IMR-90 (cell line): ENCODE results near the gene CUBN. TPM values are rescaled to one million over a fixed set of nuclear protein-coding genes. Genes with fewer than 3 reads are reported as not detected.

ENCODE experiments used
- ATAC-seq: fragments of 200-7000 bp; cut with Tn5 transposase; 2 replicates; pipeline ENCODE4 v1.9.1; 2020; ENCODE audit warnings: low read depth, mild to moderate bottlenecking, moderate library complexity
- BruUV-seq: library from RNA; stranded (reverse); fragments of 400-500 nt; replicated peaks from 2 replicates; lab custom pipeline; 2021; lab: Mats Ljungman, UMichigan
- CTCF ChIA-PET: fragments of 300-600 bp; formaldehyde crosslinking; extraction: SDS; loops from one replicate; lab custom pipeline; 2021; ENCODE audit warnings: antibody characterized with exemption; lab: Yijun Ruan, JAX
- POLR2A ChIA-PET: fragments of 300-600 bp; sonication (Branson Sonifier 250); formaldehyde crosslinking; loops from one replicate; lab custom pipeline; 2022; ENCODE audit warnings: antibody characterized with exemption; ENCODE audit not compliant: unreplicated experiment; lab: Charles Lee
- DNase-seq: peaks from one replicate; pipeline ENCODE4 v3.0.0; 2013
- H2AFZ ChIP-seq: replicated peaks from 2 replicates; pipeline ENCODE3; 2013; ENCODE audit warnings: low read length, mild to moderate bottlenecking; ENCODE audit not compliant: poor library complexity
- H2AK5ac ChIP-seq: 2 replicates; pipeline ENCODE4 v1.6.1; 2013; ENCODE audit warnings: low read depth, low read length, inconsistent platforms
- H2AK9ac ChIP-seq: replicated peaks from 2 replicates; pipeline ENCODE3; 2013; ENCODE audit warnings: mild to moderate bottlenecking, low read depth, low read length, moderate library complexity; ENCODE audit not compliant: poor library complexity
- H2BK120ac ChIP-seq: 2 replicates; pipeline ENCODE4 v1.6.1; 2013; ENCODE audit warnings: low read depth, low read length, inconsistent platforms
- H2BK15ac ChIP-seq: 3 replicates; pipeline ENCODE4 v1.6.1; 2013; ENCODE audit warnings: low read depth, low read length, inconsistent platforms
- H2BK20ac ChIP-seq: 2 replicates; pipeline ENCODE4 v1.6.1; 2013; ENCODE audit warnings: low read depth, mild to moderate bottlenecking, inconsistent platforms, low read length, moderate library complexity
- H2BK5ac ChIP-seq: 2 replicates; pipeline ENCODE4 v1.6.1; 2013; ENCODE audit warnings: mild to moderate bottlenecking, low read depth, low read length, inconsistent platforms; ENCODE audit not compliant: poor library complexity, severe bottlenecking
- H3K14ac ChIP-seq: replicated peaks from 2 replicates; pipeline ENCODE4 v1.6.1; 2013; ENCODE audit warnings: low read depth, low read length, inconsistent platforms
- H3K18ac ChIP-seq: 2 replicates; pipeline ENCODE4 v1.6.1; 2013; ENCODE audit warnings: low read depth, low read length, control low read depth
- H3K23ac ChIP-seq: 2 replicates; pipeline ENCODE4 v1.6.1; 2013; ENCODE audit warnings: low read depth, low read length, inconsistent platforms
- H3K27ac ChIP-seq: 2 replicates; pipeline ENCODE4 v1.5.1; 2013; ENCODE audit warnings: mild to moderate bottlenecking, control low read depth, low read length; ENCODE audit not compliant: insufficient read depth
- H3K27me3 ChIP-seq: 2 replicates; pipeline ENCODE4 v1.6.1; 2013; ENCODE audit warnings: low read length; ENCODE audit not compliant: control insufficient read depth, insufficient read depth
- H3K36me3 ChIP-seq: 2 replicates; pipeline ENCODE4 v1.6.1; 2013; ENCODE audit warnings: low read length, mixed read lengths; ENCODE audit not compliant: control insufficient read depth, insufficient read depth
- H3K4ac ChIP-seq: 2 replicates; pipeline ENCODE4 v1.6.1; 2013; ENCODE audit warnings: low read depth, low read length, inconsistent platforms
- H3K4me1 ChIP-seq: 2 replicates; pipeline ENCODE4 v1.6.1; 2013; ENCODE audit warnings: low read length, mixed read lengths; ENCODE audit not compliant: control insufficient read depth, insufficient read depth
- H3K4me2 ChIP-seq: 2 replicates; pipeline ENCODE4 v1.6.1; 2013; ENCODE audit warnings: low read depth, mild to moderate bottlenecking, control low read depth, low read length, moderate library complexity
- H3K4me3 ChIP-seq: 2 replicates; pipeline ENCODE4 v1.5.1; 2013; ENCODE audit warnings: low read depth, mild to moderate bottlenecking, control low read depth, low read length, moderate library complexity; ENCODE audit not compliant: insufficient read depth
- H3K56ac ChIP-seq: 2 replicates; pipeline ENCODE4 v1.6.1; 2013; ENCODE audit warnings: low read length, inconsistent platforms; ENCODE audit not compliant: insufficient read depth; ENCODE audit errors: extremely low read depth
- H3K79me1 ChIP-seq, 2 experiments: 2 replicates each; pipeline ENCODE4 v1.6.1; 2013; ENCODE audit warnings: low read length in 2 of 2, inconsistent platforms in 1 of 2, low read depth in 1 of 2
- H3K9ac ChIP-seq: 2 replicates; pipeline ENCODE4 v1.6.1; 2013; ENCODE audit warnings: low read depth, low read length, control low read depth
- H3K9me1 ChIP-seq: 2 replicates; pipeline ENCODE4 v1.6.1; 2013; ENCODE audit warnings: low read length, inconsistent platforms; ENCODE audit not compliant: insufficient read depth
- H3K9me3 ChIP-seq: 2 replicates; pipeline ENCODE4 v1.6.1; 2013; ENCODE audit warnings: low read length; ENCODE audit not compliant: control insufficient read depth, insufficient read depth
- H4K20me1 ChIP-seq: 2 replicates; pipeline ENCODE4 v1.6.1; 2013; ENCODE audit warnings: low read length, inconsistent platforms; ENCODE audit not compliant: insufficient read depth
- H4K5ac ChIP-seq: 2 replicates; pipeline ENCODE4 v1.6.1; 2013; ENCODE audit warnings: mild to moderate bottlenecking, low read depth, low read length, control low read depth
- H4K8ac ChIP-seq, 2 experiments: 2 replicates each; pipeline ENCODE4 v1.6.1; 2013; ENCODE audit warnings: low read depth in 2 of 2, low read length in 2 of 2, control low read depth in 1 of 2, inconsistent platforms in 1 of 2
- H4K91ac ChIP-seq: 2 replicates; pipeline ENCODE4 v1.6.1; 2013; ENCODE audit warnings: low read depth, low read length, inconsistent platforms; ENCODE audit not compliant: insufficient read depth
- CHD1 ChIP-seq: IDR thresholded peaks from 2 replicates; pipeline ENCODE4 v1.6.1; 2012; ENCODE audit warnings: low read depth, low read length, improper control_type of control experiment
- FOS ChIP-seq: fragments of 150-350 bp; IDR thresholded peaks from 2 replicates; pipeline ENCODE4 v1.6.1; 2016; ENCODE audit warnings: low read depth, low read length
- MAFK ChIP-seq: IDR thresholded peaks from 2 replicates; pipeline ENCODE4 v1.6.1; 2012; ENCODE audit warnings: low read depth, low read length, improper control_type of control experiment
- MAZ ChIP-seq: IDR thresholded peaks from 2 replicates; pipeline ENCODE4 v1.6.1; 2012; ENCODE audit warnings: low read depth, mild to moderate bottlenecking, low read length, improper control_type of control experiment, moderate library complexity, borderline replicate concordance
- MXI1 ChIP-seq: IDR thresholded peaks from 2 replicates; pipeline ENCODE4 v1.6.1; 2012; ENCODE audit warnings: low read depth, mild to moderate bottlenecking, low read length, moderate library complexity, borderline replicate concordance
- NFE2L2 ChIP-seq: fragments of 150-350 bp; IDR thresholded peaks from 2 replicates; pipeline ENCODE4 v1.6.1; 2016; ENCODE audit warnings: low read depth, mild to moderate bottlenecking, low read length
- POLR2A ChIP-seq: IDR thresholded peaks from 2 replicates; pipeline ENCODE4 v1.6.1; 2012; ENCODE audit warnings: mild to moderate bottlenecking, low read depth, low read length
- RAD21 ChIP-seq: IDR thresholded peaks from 2 replicates; pipeline ENCODE4 v1.6.1; 2012; ENCODE audit warnings: low read length, improper control_type of control experiment
- RCOR1 ChIP-seq: IDR thresholded peaks from 2 replicates; pipeline ENCODE4 v1.6.1; 2012; ENCODE audit warnings: mild to moderate bottlenecking, low read length, improper control_type of control experiment; ENCODE audit not compliant: insufficient replicate concordance
- RFX5 ChIP-seq: IDR thresholded peaks from 2 replicates; pipeline ENCODE4 v1.8.0; 2012; ENCODE audit warnings: low read depth, mild to moderate bottlenecking, low read length, moderate library complexity
- SMC3 ChIP-seq: fragments of 150-350 bp; IDR thresholded peaks from 2 replicates; pipeline ENCODE4 v1.6.1; 2016; ENCODE audit warnings: low read depth, mild to moderate bottlenecking, antibody characterized with exemption, low read length, moderate library complexity
- WGBS, 2 experiments: methylation state at CpG; one replicate each; pipeline versions ENCODE4 v1.1.5 to v1.1.7; 2013; ENCODE audit warnings: missing lambda C conversion rate in 2 of 2; ENCODE audit not compliant: insufficient read length in 1 of 2; ENCODE audit errors: extremely low coverage in 2 of 2; 5-methylcytosine and 5-hydroxymethylcytosine counted together
- dilution Hi-C: fragments of 300-500 bp; cut with HindIII; formaldehyde crosslinking; loops from one replicate; pipeline ENCODE4 v1.14.3; 2018; ENCODE audit warnings: low sequenced_read_pairs; ENCODE audit not compliant: unreplicated experiment
- in situ Hi-C: fragments of 300-500 bp; cut with MboI; formaldehyde crosslinking; loops from 3 replicates; pipeline ENCODE4 v1.14.3; 2019; ENCODE audit warnings: low sequenced_read_pairs, inconsistent platforms, mixed read lengths
- intact Hi-C: fragments of 100-400 bp; cut with micrococcal nuclease; formaldehyde crosslinking; loops from 2 replicates; pipeline ENCODE4 v1.10.0; 2022
- polyA plus RNA-seq, 3 experiments: library from polyadenylated mRNA; depleted of rRNA; stranded (reverse); fragments of >200 nt; gene quantifications; 2 replicates each; pipeline ENCODE4 v1.2.3, GENCODE V29; 2012; ENCODE audit warnings: low replicate concordance in 1 of 3
- total RNA-seq: library from RNA; depleted of rRNA; stranded (reverse); fragments of >200 nt; gene quantifications from 2 replicates; pipeline ENCODE4 v1.2.3, GENCODE V29; 2012
- TF ChIP-seq, protein P1 (sequence below): fragments of 150-350 bp; IDR thresholded peaks from 2 replicates; pipeline ENCODE4 v1.6.1; 2017; ENCODE audit warnings: mild to moderate bottlenecking, antibody characterized with exemption, low read length, low read depth
- TF ChIP-seq, protein P2 (sequence below): fragments of 150-350 bp; IDR thresholded peaks from 2 replicates; pipeline ENCODE4 v1.6.1; 2016; ENCODE audit warnings: low read depth, mild to moderate bottlenecking, low read length, moderate library complexity, borderline replicate concordance

The CUBN gene
- total and polyA plus RNA-seq, 2 of the 4 experiments (the other 2 are of a cell fraction), result 0.19 to 0.54 TPM

DNA sequence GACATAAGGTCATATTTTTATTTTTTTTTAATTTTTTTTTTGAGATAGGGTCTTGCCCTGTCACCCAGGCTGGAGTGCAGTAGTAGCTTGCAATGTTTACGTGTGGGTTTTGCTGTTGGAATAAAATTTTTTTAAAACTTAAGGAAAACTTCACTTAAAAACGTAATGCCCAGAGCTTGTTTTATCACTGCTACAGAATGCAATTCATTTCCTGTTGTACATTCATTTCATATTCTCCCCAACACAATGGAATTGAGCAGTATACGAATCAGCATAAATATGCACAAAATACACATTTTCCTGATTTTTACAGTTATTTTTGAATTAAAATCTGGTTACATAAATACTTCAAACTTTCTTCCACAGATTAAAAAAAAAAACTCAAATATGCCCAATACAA lies 352.7 kb downstream of the CUBN start:
- ATAC-seq, result no peak
- in situ Hi-C loops, result no loop called here

More for the DNA sequence above, 352.7 kb downstream of the CUBN start:
- H2AFZ ChIP-seq, result no peak overlapping the region
- H3K4ac ChIP-seq, result no peak overlapping the region
- H3K36me3 ChIP-seq, result peaks cover 2% of the 10 kb centered on the region
- dilution Hi-C loops (no loop called here), intact Hi-C loops (loop anchor here (1.0 to 2.0 kb wide), 2 partner anchors 328 to 875 kb away; no protein-coding TSS in a partner anchor)
- no peak overlapping the region for H3K9ac ChIP-seq
- WGBS, 2 experiments, result no CpG with 5 or more reads among the region's 3 CpGs
- H3K9me1 ChIP-seq, result peaks cover 4% of the 10 kb centered on the region; the same call in 1 of the 2 replicates
- TF ChIP-seq, protein P1, sequence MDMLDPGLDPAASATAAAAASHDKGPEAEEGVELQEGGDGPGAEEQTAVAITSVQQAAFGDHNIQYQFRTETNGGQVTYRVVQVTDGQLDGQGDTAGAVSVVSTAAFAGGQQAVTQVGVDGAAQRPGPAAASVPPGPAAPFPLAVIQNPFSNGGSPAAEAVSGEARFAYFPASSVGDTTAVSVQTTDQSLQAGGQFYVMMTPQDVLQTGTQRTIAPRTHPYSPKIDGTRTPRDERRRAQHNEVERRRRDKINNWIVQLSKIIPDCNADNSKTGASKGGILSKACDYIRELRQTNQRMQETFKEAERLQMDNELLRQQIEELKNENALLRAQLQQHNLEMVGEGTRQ, result no peak
- TF ChIP-seq MAFK, result no peak
- no peak for TF ChIP-seq NFE2L2
- TF ChIP-seq RFX5, result no peak
- TF ChIP-seq POLR2A, result no peak
- TF ChIP-seq MAZ, result no peak
- no peak for TF ChIP-seq RAD21
- no peak for TF ChIP-seq CHD1
- TF ChIP-seq RCOR1, result no peak
- TF ChIP-seq, protein P2, sequence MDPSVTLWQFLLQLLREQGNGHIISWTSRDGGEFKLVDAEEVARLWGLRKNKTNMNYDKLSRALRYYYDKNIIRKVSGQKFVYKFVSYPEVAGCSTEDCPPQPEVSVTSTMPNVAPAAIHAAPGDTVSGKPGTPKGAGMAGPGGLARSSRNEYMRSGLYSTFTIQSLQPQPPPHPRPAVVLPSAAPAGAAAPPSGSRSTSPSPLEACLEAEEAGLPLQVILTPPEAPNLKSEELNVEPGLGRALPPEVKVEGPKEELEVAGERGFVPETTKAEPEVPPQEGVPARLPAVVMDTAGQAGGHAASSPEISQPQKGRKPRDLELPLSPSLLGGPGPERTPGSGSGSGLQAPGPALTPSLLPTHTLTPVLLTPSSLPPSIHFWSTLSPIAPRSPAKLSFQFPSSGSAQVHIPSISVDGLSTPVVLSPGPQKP, result no peak
- no peak for TF ChIP-seq FOS
- TF ChIP-seq SMC3, result no peak
- TF ChIP-seq MXI1, result no peak
- H2BK120ac ChIP-seq, result no peak overlapping the region
- H2AK5ac ChIP-seq, result no peak overlapping the region
- H2AK9ac ChIP-seq, result no peak overlapping the region
- H2BK20ac ChIP-seq, result no peak overlapping the region
- BruUV-seq, result no TSS peak
- H3K4me3 ChIP-seq, result no peak overlapping the region
- peaks cover 14% of the 10 kb centered on the region for H4K20me1 ChIP-seq
- peak; percentile 23 for DNase-seq
- H3K18ac ChIP-seq, result no peak overlapping the region
- H3K27me3 ChIP-seq, result no peaks in the 10 kb centered on the region
- H3K9me3 ChIP-seq, result no peaks in the 10 kb centered on the region
- H3K23ac ChIP-seq, result no peak overlapping the region
- no peak overlapping the region for H2BK5ac ChIP-seq
- no peak overlapping the region for H3K14ac ChIP-seq
- no peak overlapping the region for H4K91ac ChIP-seq
- peaks cover 18 to 35% of the 10 kb centered on the region in 2 experiments for H3K79me1 ChIP-seq
- peaks cover 4% of the 10 kb centered on the region for H3K4me1 ChIP-seq
- no peak overlapping the region for H4K8ac ChIP-seq
- CTCF ChIA-PET, result interaction anchor here (0.7 kb wide), 1 partner anchor 877 kb away, joined by 3 read pairs; no protein-coding TSS in a partner anchor
- no peak overlapping the region for H2BK15ac ChIP-seq
- peak overlapping the region; percentile 27; the same call in 1 of the 2 replicates for H3K4me2 ChIP-seq
- no peak overlapping the region for H3K27ac ChIP-seq
- no peak overlapping the region for H3K56ac ChIP-seq
- H4K5ac ChIP-seq, result no peak overlapping the region
- POLR2A ChIA-PET, result no interaction called here
